Gastrocnemius medialis (tissue), 4 donors: ENCODE results near the gene ZNF397.

Experiments used
- CTCF ChIP-seq, 5 experiments: fragments of 450-650 bp in 3 of 5; fragments of 200-600 bp in 2 of 5; sonication (generic) in 2 of 5; IDR thresholded peaks in 4 of 5; conservative IDR thresholded peaks in 1 of 5; 1 replicate in 4 of 5; 2 replicates in 1 of 5; pipeline ENCODE4 v1.5.1; 2016 to 2019; ENCODE audit warnings: antibody characterized with exemption in 5 of 5, mild to moderate bottlenecking in 3 of 5, moderate library complexity in 3 of 5
- POLR2A ChIP-seq, 2 donors: fragments of 450-650 bp; IDR thresholded peaks; one replicate each; pipeline ENCODE4 v1.6.1; 2017; ENCODE audit warnings: antibody characterized with exemption in 2 of 2, mild to moderate bottlenecking in 2 of 2, moderate library complexity in 2 of 2

GRCh38 chr18:35289727-35290093 lies 48.9 kb downstream of the ZNF397 start:
- TF ChIP-seq CTCF (IDR thresholded peaks at IDR 0.05 in 4 of 5, conservative IDR thresholded peaks at IDR 0.05 in 1 of 5): no peak
- TF ChIP-seq POLR2A (IDR thresholded peaks at IDR 0.05): no peak
